IMR-90 (cell line): ENCODE results near the gene AP5B1. TPM values are rescaled to one million over a fixed set of nuclear protein-coding genes. Genes with fewer than 3 reads are reported as not detected.

Experiments
- ATAC-seq: fragments of 200-7000 bp; cut with Tn5 transposase; 2 replicates; pipeline ENCODE4 v1.9.1; 2020; ENCODE audit warnings: low read depth, mild to moderate bottlenecking, moderate library complexity
- BruUV-seq: library from RNA; stranded (reverse); fragments of 400-500 nt; replicated peaks from 2 replicates; lab custom pipeline; 2021; lab: Mats Ljungman, UMichigan
- CTCF ChIA-PET: fragments of 300-600 bp; formaldehyde crosslinking; extraction: SDS; loops from one replicate; lab custom pipeline; 2021; ENCODE audit warnings: antibody characterized with exemption; lab: Yijun Ruan, JAX
- POLR2A ChIA-PET: fragments of 300-600 bp; sonication (Branson Sonifier 250); formaldehyde crosslinking; loops from one replicate; lab custom pipeline; 2022; ENCODE audit warnings: antibody characterized with exemption; ENCODE audit not compliant: unreplicated experiment; lab: Charles Lee
- DNase-seq: peaks from one replicate; pipeline ENCODE4 v3.0.0; 2013
- H2AFZ ChIP-seq: replicated peaks from 2 replicates; pipeline ENCODE3; 2013; ENCODE audit warnings: low read length, mild to moderate bottlenecking; ENCODE audit not compliant: poor library complexity
- H2AK5ac ChIP-seq: 2 replicates; pipeline ENCODE4 v1.6.1; 2013; ENCODE audit warnings: low read depth, low read length, inconsistent platforms
- H2AK9ac ChIP-seq: replicated peaks from 2 replicates; pipeline ENCODE3; 2013; ENCODE audit warnings: mild to moderate bottlenecking, low read depth, low read length, moderate library complexity; ENCODE audit not compliant: poor library complexity
- H2BK120ac ChIP-seq: 2 replicates; pipeline ENCODE4 v1.6.1; 2013; ENCODE audit warnings: low read depth, low read length, inconsistent platforms
- H2BK15ac ChIP-seq: 3 replicates; pipeline ENCODE4 v1.6.1; 2013; ENCODE audit warnings: low read depth, low read length, inconsistent platforms
- H2BK20ac ChIP-seq: 2 replicates; pipeline ENCODE4 v1.6.1; 2013; ENCODE audit warnings: low read depth, mild to moderate bottlenecking, inconsistent platforms, low read length, moderate library complexity
- H2BK5ac ChIP-seq: 2 replicates; pipeline ENCODE4 v1.6.1; 2013; ENCODE audit warnings: mild to moderate bottlenecking, low read depth, low read length, inconsistent platforms; ENCODE audit not compliant: poor library complexity, severe bottlenecking
- H3K14ac ChIP-seq: replicated peaks from 2 replicates; pipeline ENCODE4 v1.6.1; 2013; ENCODE audit warnings: low read depth, low read length, inconsistent platforms
- H3K18ac ChIP-seq: 2 replicates; pipeline ENCODE4 v1.6.1; 2013; ENCODE audit warnings: low read depth, low read length, control low read depth
- H3K23ac ChIP-seq: 2 replicates; pipeline ENCODE4 v1.6.1; 2013; ENCODE audit warnings: low read depth, low read length, inconsistent platforms
- H3K27ac ChIP-seq: 2 replicates; pipeline ENCODE4 v1.5.1; 2013; ENCODE audit warnings: mild to moderate bottlenecking, control low read depth, low read length; ENCODE audit not compliant: insufficient read depth
- H3K27me3 ChIP-seq: 2 replicates; pipeline ENCODE4 v1.6.1; 2013; ENCODE audit warnings: low read length; ENCODE audit not compliant: control insufficient read depth, insufficient read depth
- H3K36me3 ChIP-seq: 2 replicates; pipeline ENCODE4 v1.6.1; 2013; ENCODE audit warnings: low read length, mixed read lengths; ENCODE audit not compliant: control insufficient read depth, insufficient read depth
- H3K4ac ChIP-seq: 2 replicates; pipeline ENCODE4 v1.6.1; 2013; ENCODE audit warnings: low read depth, low read length, inconsistent platforms
- H3K4me1 ChIP-seq: 2 replicates; pipeline ENCODE4 v1.6.1; 2013; ENCODE audit warnings: low read length, mixed read lengths; ENCODE audit not compliant: control insufficient read depth, insufficient read depth
- H3K4me2 ChIP-seq: 2 replicates; pipeline ENCODE4 v1.6.1; 2013; ENCODE audit warnings: low read depth, mild to moderate bottlenecking, control low read depth, low read length, moderate library complexity
- H3K4me3 ChIP-seq: 2 replicates; pipeline ENCODE4 v1.5.1; 2013; ENCODE audit warnings: low read depth, mild to moderate bottlenecking, control low read depth, low read length, moderate library complexity; ENCODE audit not compliant: insufficient read depth
- H3K56ac ChIP-seq: 2 replicates; pipeline ENCODE4 v1.6.1; 2013; ENCODE audit warnings: low read length, inconsistent platforms; ENCODE audit not compliant: insufficient read depth; ENCODE audit errors: extremely low read depth
- H3K79me1 ChIP-seq, 2 experiments: 2 replicates each; pipeline ENCODE4 v1.6.1; 2013; ENCODE audit warnings: low read length in 2 of 2, inconsistent platforms in 1 of 2, low read depth in 1 of 2
- H3K9ac ChIP-seq: 2 replicates; pipeline ENCODE4 v1.6.1; 2013; ENCODE audit warnings: low read depth, low read length, control low read depth
- H3K9me1 ChIP-seq: 2 replicates; pipeline ENCODE4 v1.6.1; 2013; ENCODE audit warnings: low read length, inconsistent platforms; ENCODE audit not compliant: insufficient read depth
- H3K9me3 ChIP-seq: 2 replicates; pipeline ENCODE4 v1.6.1; 2013; ENCODE audit warnings: low read length; ENCODE audit not compliant: control insufficient read depth, insufficient read depth
- H4K20me1 ChIP-seq: 2 replicates; pipeline ENCODE4 v1.6.1; 2013; ENCODE audit warnings: low read length, inconsistent platforms; ENCODE audit not compliant: insufficient read depth
- H4K5ac ChIP-seq: 2 replicates; pipeline ENCODE4 v1.6.1; 2013; ENCODE audit warnings: mild to moderate bottlenecking, low read depth, low read length, control low read depth
- H4K8ac ChIP-seq, 2 experiments: 2 replicates each; pipeline ENCODE4 v1.6.1; 2013; ENCODE audit warnings: low read depth in 2 of 2, low read length in 2 of 2, control low read depth in 1 of 2, inconsistent platforms in 1 of 2
- H4K91ac ChIP-seq: 2 replicates; pipeline ENCODE4 v1.6.1; 2013; ENCODE audit warnings: low read depth, low read length, inconsistent platforms; ENCODE audit not compliant: insufficient read depth
- CEBPB ChIP-seq: IDR thresholded peaks from 2 replicates; pipeline ENCODE4 v1.6.1; 2012; ENCODE audit warnings: low read depth, low read length, improper control_type of control experiment
- MAFK ChIP-seq: IDR thresholded peaks from 2 replicates; pipeline ENCODE4 v1.6.1; 2012; ENCODE audit warnings: low read depth, low read length, improper control_type of control experiment
- MAZ ChIP-seq: IDR thresholded peaks from 2 replicates; pipeline ENCODE4 v1.6.1; 2012; ENCODE audit warnings: low read depth, mild to moderate bottlenecking, low read length, improper control_type of control experiment, moderate library complexity, borderline replicate concordance
- NFE2L2 ChIP-seq: fragments of 150-350 bp; IDR thresholded peaks from 2 replicates; pipeline ENCODE4 v1.6.1; 2016; ENCODE audit warnings: low read depth, mild to moderate bottlenecking, low read length
- RCOR1 ChIP-seq: IDR thresholded peaks from 2 replicates; pipeline ENCODE4 v1.6.1; 2012; ENCODE audit warnings: mild to moderate bottlenecking, low read length, improper control_type of control experiment; ENCODE audit not compliant: insufficient replicate concordance
- SMC3 ChIP-seq: fragments of 150-350 bp; IDR thresholded peaks from 2 replicates; pipeline ENCODE4 v1.6.1; 2016; ENCODE audit warnings: low read depth, mild to moderate bottlenecking, antibody characterized with exemption, low read length, moderate library complexity
- WGBS, 2 experiments: methylation state at CpG; one replicate each; pipeline versions ENCODE4 v1.1.5 to v1.1.7; 2013; ENCODE audit warnings: missing lambda C conversion rate in 2 of 2; ENCODE audit not compliant: insufficient read length in 1 of 2; ENCODE audit errors: extremely low coverage in 2 of 2; 5-methylcytosine and 5-hydroxymethylcytosine counted together
- dilution Hi-C: fragments of 300-500 bp; cut with HindIII; formaldehyde crosslinking; loops from one replicate; pipeline ENCODE4 v1.14.3; 2018; ENCODE audit warnings: low sequenced_read_pairs; ENCODE audit not compliant: unreplicated experiment
- in situ Hi-C: fragments of 300-500 bp; cut with MboI; formaldehyde crosslinking; loops from 3 replicates; pipeline ENCODE4 v1.14.3; 2019; ENCODE audit warnings: low sequenced_read_pairs, inconsistent platforms, mixed read lengths
- intact Hi-C: fragments of 100-400 bp; cut with micrococcal nuclease; formaldehyde crosslinking; loops from 2 replicates; pipeline ENCODE4 v1.10.0; 2022
- polyA plus RNA-seq, 3 experiments: library from polyadenylated mRNA; depleted of rRNA; stranded (reverse); fragments of >200 nt; gene quantifications; 2 replicates each; pipeline ENCODE4 v1.2.3, GENCODE V29; 2012; ENCODE audit warnings: low replicate concordance in 1 of 3
- total RNA-seq: library from RNA; depleted of rRNA; stranded (reverse); fragments of >200 nt; gene quantifications from 2 replicates; pipeline ENCODE4 v1.2.3, GENCODE V29; 2012
- TF ChIP-seq, protein P1 (sequence below): conservative IDR thresholded peaks from 2 replicates; pipeline ENCODE4 v1.5.1; 2012; ENCODE audit warnings: mild to moderate bottlenecking, low read depth, low read length, improper control_type of control experiment
- TF ChIP-seq, protein P2 (sequence below): fragments of 150-350 bp; IDR thresholded peaks from 2 replicates; pipeline ENCODE4 v1.6.1; 2016; ENCODE audit warnings: low read depth, mild to moderate bottlenecking, low read length, moderate library complexity, borderline replicate concordance
- TF ChIP-seq, protein P3 (sequence below): fragments of 150-350 bp; IDR thresholded peaks from 2 replicates; pipeline ENCODE4 v1.6.1; 2017; ENCODE audit warnings: mild to moderate bottlenecking, antibody characterized with exemption, low read length, low read depth

Gene AP5B1
- total and polyA plus RNA-seq, 2 of the 4 experiments (the other 2 are of a cell fraction): 2.5 to 5.0 TPM

DNA sequence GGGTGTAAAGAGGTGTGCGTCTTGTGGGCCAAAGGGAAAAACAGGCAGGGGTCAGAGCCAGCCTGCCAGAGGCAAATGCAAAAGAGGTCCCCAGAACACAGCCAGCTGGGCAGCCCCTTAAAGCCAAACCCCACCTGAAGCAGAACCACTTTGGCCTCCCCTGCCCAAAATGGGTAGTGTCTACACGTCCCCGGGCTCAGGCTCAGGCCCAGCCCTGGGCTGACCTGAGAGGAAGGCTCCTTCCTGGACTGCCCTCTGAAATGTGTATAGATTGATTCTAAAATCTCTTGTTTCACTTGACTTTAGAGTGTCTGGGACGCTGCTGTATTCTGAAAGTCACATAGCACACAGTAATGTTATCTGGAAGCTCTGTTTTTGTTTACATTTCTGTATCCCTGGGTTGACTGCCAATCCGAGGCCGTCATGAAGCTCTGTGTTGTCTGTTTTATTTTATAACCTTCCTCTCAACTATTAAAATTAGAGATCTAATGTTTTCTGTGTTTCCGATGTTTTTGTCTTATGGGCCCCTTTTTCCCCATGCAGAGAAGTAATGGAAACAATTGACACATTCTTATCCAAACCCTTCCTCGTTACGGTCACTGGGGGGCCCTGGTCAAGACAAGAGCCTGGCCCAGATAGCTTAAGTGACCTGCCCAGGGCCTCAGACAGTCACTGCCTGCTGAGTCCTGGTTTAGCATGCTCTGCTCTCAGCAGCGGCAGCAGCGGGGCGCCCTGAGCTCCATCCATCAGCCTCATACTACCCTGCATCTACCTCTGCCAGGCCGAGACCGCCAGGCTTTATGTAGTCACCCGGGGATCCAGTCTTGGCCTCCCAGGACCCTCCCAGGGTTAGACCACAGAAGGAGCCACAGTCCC, 16.2 kb upstream of the AP5B1 start:
- Histone ChIP-seq H4K20me1 (no peaks in the 10 kb centered on the region), H2AK9ac (no peak overlapping the region), H3K14ac (no peak overlapping the region), H3K4ac (no peak overlapping the region), H4K91ac (no peak overlapping the region), H2BK120ac (no peak overlapping the region), H3K9ac (no peak overlapping the region; the same call in 1 of the 2 replicates), H2BK5ac (no peak overlapping the region), H2BK15ac (no peak overlapping the region), H3K9me1 (no peaks in the 10 kb centered on the region), H3K4me3 (no peak overlapping the region), H3K27ac (no peak overlapping the region), H3K9me3 (no peaks in the 10 kb centered on the region), H3K18ac (no peak overlapping the region), H2AK5ac (no peak overlapping the region), H4K8ac (no peak overlapping the region), H2AFZ (peak overlapping the region; percentile 65), H4K5ac (no peak overlapping the region), H3K56ac (no peak overlapping the region), H2BK20ac (no peak overlapping the region), H3K4me2 (peak overlapping the region; percentile 38; the same call in 1 of the 2 replicates), H3K79me1 (no peaks in the 10 kb centered on the region), H3K4me1 (peaks cover 5% of the 10 kb centered on the region; the same call in 1 of the 2 replicates), H3K27me3 (peaks cover 64% of the 10 kb centered on the region), H3K23ac (no peak overlapping the region), H3K36me3 (no peaks in the 10 kb centered on the region)
- WGBS, 2 experiments: 0% methylated on average over 1 of the region's 15 CpGs; no CpG with 5 or more reads in 1 of the 2 experiments
- dilution Hi-C loops (no loop called here), intact Hi-C loops (no loop called here), in situ Hi-C loops (no loop called here)
- ChIA-PET POLR2A (no interaction called here), CTCF (interaction anchor here (0.6 to 0.9 kb wide), 3 partner anchors 17 to 22 kb away, joined by 3 to 5 read pairs (median 5); no protein-coding TSS in a partner anchor)
- no TSS peak for BruUV-seq
- peak; percentile 20 for DNase-seq
- ATAC-seq: peak; percentile 89
- no peak for TF ChIP-seq MAZ
- no peak for TF ChIP-seq NFE2L2
- no peak for TF ChIP-seq RCOR1
- TF ChIP-seq CEBPB: no peak
- TF ChIP-seq, protein P1, sequence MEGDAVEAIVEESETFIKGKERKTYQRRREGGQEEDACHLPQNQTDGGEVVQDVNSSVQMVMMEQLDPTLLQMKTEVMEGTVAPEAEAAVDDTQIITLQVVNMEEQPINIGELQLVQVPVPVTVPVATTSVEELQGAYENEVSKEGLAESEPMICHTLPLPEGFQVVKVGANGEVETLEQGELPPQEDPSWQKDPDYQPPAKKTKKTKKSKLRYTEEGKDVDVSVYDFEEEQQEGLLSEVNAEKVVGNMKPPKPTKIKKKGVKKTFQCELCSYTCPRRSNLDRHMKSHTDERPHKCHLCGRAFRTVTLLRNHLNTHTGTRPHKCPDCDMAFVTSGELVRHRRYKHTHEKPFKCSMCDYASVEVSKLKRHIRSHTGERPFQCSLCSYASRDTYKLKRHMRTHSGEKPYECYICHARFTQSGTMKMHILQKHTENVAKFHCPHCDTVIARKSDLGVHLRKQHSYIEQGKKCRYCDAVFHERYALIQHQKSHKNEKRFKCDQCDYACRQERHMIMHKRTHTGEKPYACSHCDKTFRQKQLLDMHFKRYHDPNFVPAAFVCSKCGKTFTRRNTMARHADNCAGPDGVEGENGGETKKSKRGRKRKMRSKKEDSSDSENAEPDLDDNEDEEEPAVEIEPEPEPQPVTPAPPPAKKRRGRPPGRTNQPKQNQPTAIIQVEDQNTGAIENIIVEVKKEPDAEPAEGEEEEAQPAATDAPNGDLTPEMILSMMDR: no peak
- TF ChIP-seq SMC3: no peak
- TF ChIP-seq, protein P2, sequence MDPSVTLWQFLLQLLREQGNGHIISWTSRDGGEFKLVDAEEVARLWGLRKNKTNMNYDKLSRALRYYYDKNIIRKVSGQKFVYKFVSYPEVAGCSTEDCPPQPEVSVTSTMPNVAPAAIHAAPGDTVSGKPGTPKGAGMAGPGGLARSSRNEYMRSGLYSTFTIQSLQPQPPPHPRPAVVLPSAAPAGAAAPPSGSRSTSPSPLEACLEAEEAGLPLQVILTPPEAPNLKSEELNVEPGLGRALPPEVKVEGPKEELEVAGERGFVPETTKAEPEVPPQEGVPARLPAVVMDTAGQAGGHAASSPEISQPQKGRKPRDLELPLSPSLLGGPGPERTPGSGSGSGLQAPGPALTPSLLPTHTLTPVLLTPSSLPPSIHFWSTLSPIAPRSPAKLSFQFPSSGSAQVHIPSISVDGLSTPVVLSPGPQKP: no peak
- TF ChIP-seq MAFK: no peak
- TF ChIP-seq, protein P3, sequence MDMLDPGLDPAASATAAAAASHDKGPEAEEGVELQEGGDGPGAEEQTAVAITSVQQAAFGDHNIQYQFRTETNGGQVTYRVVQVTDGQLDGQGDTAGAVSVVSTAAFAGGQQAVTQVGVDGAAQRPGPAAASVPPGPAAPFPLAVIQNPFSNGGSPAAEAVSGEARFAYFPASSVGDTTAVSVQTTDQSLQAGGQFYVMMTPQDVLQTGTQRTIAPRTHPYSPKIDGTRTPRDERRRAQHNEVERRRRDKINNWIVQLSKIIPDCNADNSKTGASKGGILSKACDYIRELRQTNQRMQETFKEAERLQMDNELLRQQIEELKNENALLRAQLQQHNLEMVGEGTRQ: no peak
